K562 (cell line): Measurements from ENCODE around the gene THAP11. TPM values are rescaled to one million over a fixed set of nuclear protein-coding genes. Genes with fewer than 3 reads are reported as not detected.

Source experiments
- MAZ ChIP-seq, 2 experiments: fragments of 450-650 bp in 1 of 2; sonication (generic) in 1 of 2; formaldehyde crosslinking; IDR thresholded peaks in 1 of 2; conservative IDR thresholded peaks in 1 of 2; 2 replicates each; pipeline versions ENCODE4 v1.4.0 to v1.5.0; 2020; ENCODE audit warnings: mild to moderate bottlenecking in 1 of 2, missing genetic modification reagents in 1 of 2
- NFYB ChIP-seq: IDR thresholded peaks from 2 replicates; pipeline ENCODE4 v1.6.1; 2011; ENCODE audit warnings: mild to moderate bottlenecking, moderate library complexity; ENCODE audit not compliant: insufficient read length; ENCODE audit errors: extremely low read depth
- NUFIP1 ChIP-seq: fragments of 450-650 bp; IDR thresholded peaks from 2 replicates; pipeline ENCODE4 v1.6.1; 2018; ENCODE audit not compliant: partially characterized antibody
- POLR2G ChIP-seq: fragments of 200-400 bp; formaldehyde crosslinking; IDR thresholded peaks from 2 replicates; pipeline ENCODE4 v1.6.1; 2017; ENCODE audit warnings: low read depth, mild to moderate bottlenecking, antibody characterized with exemption, low read length, moderate library complexity
- RBFOX2 ChIP-seq: fragments of 200-400 bp; formaldehyde crosslinking; IDR thresholded peaks from 2 replicates; pipeline ENCODE4 v1.6.1; 2017; ENCODE audit warnings: low read depth, mild to moderate bottlenecking, low read length, moderate library complexity
- SMC3 ChIP-seq: conservative IDR thresholded peaks from 2 replicates; pipeline ENCODE4 v1.6.1; 2011; ENCODE audit warnings: low read depth, low read length, improper control_type of control experiment; ENCODE audit not compliant: insufficient read depth
- ZNF830 ChIP-seq: fragments of 250-450 bp; sonication (Bioruptor Pico); IDR thresholded peaks from 2 replicates; pipeline ENCODE4 v1.5.0; 2021; ENCODE audit warnings: mild to moderate bottlenecking
- ZSCAN29 ChIP-seq: fragments of 450-650 bp; IDR thresholded peaks from 2 replicates; pipeline ENCODE4 v1.6.1; 2017
- polyA plus RNA-seq, 8 experiments: library from polyadenylated mRNA; depleted of rRNA in 4 of 8; stranded (reverse) in 5 of 8; unstranded in 3 of 8; fragments of >200 nt; fragmentation: Nextera tagmentation in 2 of 8; fragmentation: Illumina TruSeq in 1 of 8; extraction: Ambion mirVana in 2 of 8; extraction: Trizol in 1 of 8; gene quantifications; 2 replicates each; pipeline versions ENCODE4 v1.2.1 to v1.2.3, GENCODE V29; 2011 to 2014; ENCODE audit warnings: inconsistent platforms in 1 of 8, missing spikeins in 1 of 8
- total RNA-seq, 7 experiments: library from RNA; depleted of rRNA in 6 of 7; stranded (reverse); fragments of >200 nt in 6 of 7; fragmentation: Illumina TruSeq in 2 of 7; extraction: Trizol in 2 of 7; gene quantifications; 2 replicates each; pipeline versions ENCODE4 v1.2.1 to v1.2.3, GENCODE V29; 2011 to 2021; ENCODE audit warnings: low replicate concordance in 1 of 7
- TF ChIP-seq, protein P1 (sequence below), 2 experiments: fragments of 450-650 bp; formaldehyde crosslinking in 1 of 2; IDR thresholded peaks; 2 replicates each; pipeline versions ENCODE4 v1.4.0 to v1.6.1; 2014 to 2020; ENCODE audit warnings: mild to moderate bottlenecking in 2 of 2, borderline replicate concordance in 1 of 2, low read depth in 1 of 2
- TF ChIP-seq, protein P2 (sequence below): IDR thresholded peaks from 3 replicates; pipeline ENCODE4 v1.6.1; 2011; ENCODE audit warnings: borderline replicate concordance, mild to moderate bottlenecking, moderate library complexity; ENCODE audit not compliant: insufficient read length; ENCODE audit errors: extremely low read depth
- TF ChIP-seq, protein P3 (sequence below): fragments of 450-650 bp; IDR thresholded peaks from 2 replicates; pipeline ENCODE4 v1.6.1; 2017; ENCODE audit warnings: antibody characterized with exemption
- TF ChIP-seq, protein P4 (sequence below), 2 experiments: fragments of 450-650 bp; conservative IDR thresholded peaks; 2 replicates each; pipeline ENCODE4 v1.6.1; 2017; ENCODE audit warnings: mild to moderate bottlenecking in 2 of 2, moderate library complexity in 2 of 2

Gene THAP11
- total and polyA plus RNA-seq, 9 of the 15 experiments (the other 6 are each of a cell fraction or from before 2014, with no cell fraction given): 2.4 to 31.6 (median 21.4) TPM

DNA sequence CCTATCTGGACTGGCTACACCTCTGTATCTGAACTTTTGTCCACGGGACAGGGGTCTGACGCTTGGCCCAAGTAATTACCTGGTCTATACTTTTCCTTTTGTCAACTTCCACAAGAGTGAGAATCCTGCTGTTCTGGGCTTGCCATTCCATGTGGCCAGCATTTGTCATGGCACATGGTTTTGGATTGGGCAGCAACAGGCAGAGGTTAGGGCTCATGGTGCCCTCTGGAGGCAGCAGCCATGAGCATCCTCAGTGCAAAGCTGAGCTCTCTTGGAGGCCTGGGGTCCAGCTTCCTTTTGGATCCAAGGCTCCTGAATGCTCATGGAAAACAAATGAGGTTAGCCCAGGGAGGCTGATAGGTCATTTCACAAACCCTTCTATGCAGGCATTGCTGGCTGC lies 23.2 kb downstream of the THAP11 start (continued):
- TF ChIP-seq, protein P1, sequence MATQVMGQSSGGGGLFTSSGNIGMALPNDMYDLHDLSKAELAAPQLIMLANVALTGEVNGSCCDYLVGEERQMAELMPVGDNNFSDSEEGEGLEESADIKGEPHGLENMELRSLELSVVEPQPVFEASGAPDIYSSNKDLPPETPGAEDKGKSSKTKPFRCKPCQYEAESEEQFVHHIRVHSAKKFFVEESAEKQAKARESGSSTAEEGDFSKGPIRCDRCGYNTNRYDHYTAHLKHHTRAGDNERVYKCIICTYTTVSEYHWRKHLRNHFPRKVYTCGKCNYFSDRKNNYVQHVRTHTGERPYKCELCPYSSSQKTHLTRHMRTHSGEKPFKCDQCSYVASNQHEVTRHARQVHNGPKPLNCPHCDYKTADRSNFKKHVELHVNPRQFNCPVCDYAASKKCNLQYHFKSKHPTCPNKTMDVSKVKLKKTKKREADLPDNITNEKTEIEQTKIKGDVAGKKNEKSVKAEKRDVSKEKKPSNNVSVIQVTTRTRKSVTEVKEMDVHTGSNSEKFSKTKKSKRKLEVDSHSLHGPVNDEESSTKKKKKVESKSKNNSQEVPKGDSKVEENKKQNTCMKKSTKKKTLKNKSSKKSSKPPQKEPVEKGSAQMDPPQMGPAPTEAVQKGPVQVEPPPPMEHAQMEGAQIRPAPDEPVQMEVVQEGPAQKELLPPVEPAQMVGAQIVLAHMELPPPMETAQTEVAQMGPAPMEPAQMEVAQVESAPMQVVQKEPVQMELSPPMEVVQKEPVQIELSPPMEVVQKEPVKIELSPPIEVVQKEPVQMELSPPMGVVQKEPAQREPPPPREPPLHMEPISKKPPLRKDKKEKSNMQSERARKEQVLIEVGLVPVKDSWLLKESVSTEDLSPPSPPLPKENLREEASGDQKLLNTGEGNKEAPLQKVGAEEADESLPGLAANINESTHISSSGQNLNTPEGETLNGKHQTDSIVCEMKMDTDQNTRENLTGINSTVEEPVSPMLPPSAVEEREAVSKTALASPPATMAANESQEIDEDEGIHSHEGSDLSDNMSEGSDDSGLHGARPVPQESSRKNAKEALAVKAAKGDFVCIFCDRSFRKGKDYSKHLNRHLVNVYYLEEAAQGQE (IDR thresholded peaks at IDR 0.05; ENCODE audit: borderline replicate concordance): peak; percentile 57
- TF ChIP-seq, protein P1 (CRISPR knock-in tag; IDR thresholded peaks at IDR 0.05; ENCODE audit: low read depth): no peak
- TF ChIP-seq, protein P2, sequence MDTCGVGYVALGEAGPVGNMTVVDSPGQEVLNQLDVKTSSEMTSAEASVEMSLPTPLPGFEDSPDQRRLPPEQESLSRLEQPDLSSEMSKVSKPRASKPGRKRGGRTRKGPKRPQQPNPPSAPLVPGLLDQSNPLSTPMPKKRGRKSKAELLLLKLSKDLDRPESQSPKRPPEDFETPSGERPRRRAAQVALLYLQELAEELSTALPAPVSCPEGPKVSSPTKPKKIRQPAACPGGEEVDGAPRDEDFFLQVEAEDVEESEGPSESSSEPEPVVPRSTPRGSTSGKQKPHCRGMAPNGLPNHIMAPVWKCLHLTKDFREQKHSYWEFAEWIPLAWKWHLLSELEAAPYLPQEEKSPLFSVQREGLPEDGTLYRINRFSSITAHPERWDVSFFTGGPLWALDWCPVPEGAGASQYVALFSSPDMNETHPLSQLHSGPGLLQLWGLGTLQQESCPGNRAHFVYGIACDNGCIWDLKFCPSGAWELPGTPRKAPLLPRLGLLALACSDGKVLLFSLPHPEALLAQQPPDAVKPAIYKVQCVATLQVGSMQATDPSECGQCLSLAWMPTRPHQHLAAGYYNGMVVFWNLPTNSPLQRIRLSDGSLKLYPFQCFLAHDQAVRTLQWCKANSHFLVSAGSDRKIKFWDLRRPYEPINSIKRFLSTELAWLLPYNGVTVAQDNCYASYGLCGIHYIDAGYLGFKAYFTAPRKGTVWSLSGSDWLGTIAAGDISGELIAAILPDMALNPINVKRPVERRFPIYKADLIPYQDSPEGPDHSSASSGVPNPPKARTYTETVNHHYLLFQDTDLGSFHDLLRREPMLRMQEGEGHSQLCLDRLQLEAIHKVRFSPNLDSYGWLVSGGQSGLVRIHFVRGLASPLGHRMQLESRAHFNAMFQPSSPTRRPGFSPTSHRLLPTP: no peak
- no peak for TF ChIP-seq POLR2G
- TF ChIP-seq ZSCAN29: no peak
- TF ChIP-seq, protein P3, sequence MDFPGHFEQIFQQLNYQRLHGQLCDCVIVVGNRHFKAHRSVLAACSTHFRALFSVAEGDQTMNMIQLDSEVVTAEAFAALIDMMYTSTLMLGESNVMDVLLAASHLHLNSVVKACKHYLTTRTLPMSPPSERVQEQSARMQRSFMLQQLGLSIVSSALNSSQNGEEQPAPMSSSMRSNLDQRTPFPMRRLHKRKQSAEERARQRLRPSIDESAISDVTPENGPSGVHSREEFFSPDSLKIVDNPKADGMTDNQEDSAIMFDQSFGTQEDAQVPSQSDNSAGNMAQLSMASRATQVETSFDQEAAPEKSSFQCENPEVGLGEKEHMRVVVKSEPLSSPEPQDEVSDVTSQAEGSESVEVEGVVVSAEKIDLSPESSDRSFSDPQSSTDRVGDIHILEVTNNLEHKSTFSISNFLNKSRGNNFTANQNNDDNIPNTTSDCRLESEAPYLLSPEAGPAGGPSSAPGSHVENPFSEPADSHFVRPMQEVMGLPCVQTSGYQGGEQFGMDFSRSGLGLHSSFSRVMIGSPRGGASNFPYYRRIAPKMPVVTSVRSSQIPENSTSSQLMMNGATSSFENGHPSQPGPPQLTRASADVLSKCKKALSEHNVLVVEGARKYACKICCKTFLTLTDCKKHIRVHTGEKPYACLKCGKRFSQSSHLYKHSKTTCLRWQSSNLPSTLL: no peak
- TF ChIP-seq, protein P4, sequence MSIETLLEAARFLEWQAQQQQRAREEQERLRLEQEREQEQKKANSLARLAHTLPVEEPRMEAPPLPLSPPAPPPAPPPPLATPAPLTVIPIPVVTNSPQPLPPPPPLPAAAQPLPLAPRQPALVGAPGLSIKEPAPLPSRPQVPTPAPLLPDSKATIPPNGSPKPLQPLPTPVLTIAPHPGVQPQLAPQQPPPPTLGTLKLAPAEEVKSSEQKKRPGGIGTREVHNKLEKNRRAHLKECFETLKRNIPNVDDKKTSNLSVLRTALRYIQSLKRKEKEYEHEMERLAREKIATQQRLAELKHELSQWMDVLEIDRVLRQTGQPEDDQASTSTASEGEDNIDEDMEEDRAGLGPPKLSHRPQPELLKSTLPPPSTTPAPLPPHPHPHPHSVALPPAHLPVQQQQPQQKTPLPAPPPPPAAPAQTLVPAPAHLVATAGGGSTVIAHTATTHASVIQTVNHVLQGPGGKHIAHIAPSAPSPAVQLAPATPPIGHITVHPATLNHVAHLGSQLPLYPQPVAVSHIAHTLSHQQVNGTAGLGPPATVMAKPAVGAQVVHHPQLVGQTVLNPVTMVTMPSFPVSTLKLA (conservative IDR thresholded peaks at IDR 0.05): peak in 1 of 2 experiments; percentile 44; a peak in 1 of 4 replicates
- no peak for TF ChIP-seq MAZ (CRISPR knock-in tag; conservative IDR thresholded peaks at IDR 0.05 in 1 of 2, IDR thresholded peaks at IDR 0.05 in 1 of 2)
- TF ChIP-seq RBFOX2: no peak
- TF ChIP-seq SMC3: peak; percentile 49; the same call in 1 of the 2 replicates
- TF ChIP-seq ZNF830 (CRISPR knock-in tag): no peak
- TF ChIP-seq NUFIP1: no peak
- no peak for TF ChIP-seq NFYB
